ENCODE data around the gene DLG2.

DNA sequence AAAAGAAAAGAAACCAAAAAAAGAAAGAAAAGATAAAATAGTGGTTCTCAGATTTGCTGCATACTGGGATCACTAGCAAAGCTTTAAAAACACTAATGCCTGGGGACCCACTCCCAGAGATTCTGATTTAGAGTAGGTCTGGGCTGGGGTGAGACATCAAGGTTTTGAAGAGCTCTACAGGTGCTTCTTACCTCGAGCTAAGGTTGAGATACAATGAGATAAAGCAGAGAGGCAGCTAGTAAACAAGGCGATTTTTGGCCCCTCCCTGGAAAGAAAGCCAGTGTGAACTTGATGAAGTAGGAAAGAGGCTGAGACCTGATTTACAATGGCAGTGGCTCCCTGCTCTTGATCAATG is 2013.4 kb downstream of the DLG2 start:
- TF ChIP-seq SUZ12 (IDR thresholded peaks at IDR 0.05; ENCODE audit: low read length): no peak
- no peak for TF ChIP-seq RNF2 (IDR thresholded peaks at IDR 0.05; ENCODE audit: borderline replicate concordance, low read depth, low read length, missing control alignments, poor library complexity, severe bottlenecking)
- TF ChIP-seq POLR2A (IDR thresholded peaks at IDR 0.05; ENCODE audit: control extremely low read depth in 1 of 2, low read depth in 2 of 2, low read length in 2 of 2): no peak
- TF ChIP-seq, protein P1, sequence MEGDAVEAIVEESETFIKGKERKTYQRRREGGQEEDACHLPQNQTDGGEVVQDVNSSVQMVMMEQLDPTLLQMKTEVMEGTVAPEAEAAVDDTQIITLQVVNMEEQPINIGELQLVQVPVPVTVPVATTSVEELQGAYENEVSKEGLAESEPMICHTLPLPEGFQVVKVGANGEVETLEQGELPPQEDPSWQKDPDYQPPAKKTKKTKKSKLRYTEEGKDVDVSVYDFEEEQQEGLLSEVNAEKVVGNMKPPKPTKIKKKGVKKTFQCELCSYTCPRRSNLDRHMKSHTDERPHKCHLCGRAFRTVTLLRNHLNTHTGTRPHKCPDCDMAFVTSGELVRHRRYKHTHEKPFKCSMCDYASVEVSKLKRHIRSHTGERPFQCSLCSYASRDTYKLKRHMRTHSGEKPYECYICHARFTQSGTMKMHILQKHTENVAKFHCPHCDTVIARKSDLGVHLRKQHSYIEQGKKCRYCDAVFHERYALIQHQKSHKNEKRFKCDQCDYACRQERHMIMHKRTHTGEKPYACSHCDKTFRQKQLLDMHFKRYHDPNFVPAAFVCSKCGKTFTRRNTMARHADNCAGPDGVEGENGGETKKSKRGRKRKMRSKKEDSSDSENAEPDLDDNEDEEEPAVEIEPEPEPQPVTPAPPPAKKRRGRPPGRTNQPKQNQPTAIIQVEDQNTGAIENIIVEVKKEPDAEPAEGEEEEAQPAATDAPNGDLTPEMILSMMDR (IDR thresholded peaks at IDR 0.05; ENCODE audit: control extremely low read depth in 1 of 3, insufficient read depth in 1 of 3, low read depth in 1 of 3, low read length in 3 of 3): no peak
- no peak for TF ChIP-seq TAF1 (IDR thresholded peaks at IDR 0.05; ENCODE audit: low read depth, low read length)
- no peak for TF ChIP-seq GTF2F1 (IDR thresholded peaks at IDR 0.05; ENCODE audit: borderline replicate concordance, low read depth, low read length)
- no peak for TF ChIP-seq BCL11A (IDR thresholded peaks at IDR 0.05; ENCODE audit: low read depth in 2 of 2, low read length in 2 of 2)
- TF ChIP-seq, protein P2, sequence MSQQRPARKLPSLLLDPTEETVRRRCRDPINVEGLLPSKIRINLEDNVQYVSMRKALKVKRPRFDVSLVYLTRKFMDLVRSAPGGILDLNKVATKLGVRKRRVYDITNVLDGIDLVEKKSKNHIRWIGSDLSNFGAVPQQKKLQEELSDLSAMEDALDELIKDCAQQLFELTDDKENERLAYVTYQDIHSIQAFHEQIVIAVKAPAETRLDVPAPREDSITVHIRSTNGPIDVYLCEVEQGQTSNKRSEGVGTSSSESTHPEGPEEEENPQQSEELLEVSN (IDR thresholded peaks at IDR 0.05): no peak
- TF ChIP-seq GABPA (IDR thresholded peaks at IDR 0.05; ENCODE audit: borderline replicate concordance, insufficient read depth, low read length): no peak
- TF ChIP-seq RAD21 (IDR thresholded peaks at IDR 0.05 in 1 of 2, conservative IDR thresholded peaks at IDR 0.05 in 1 of 2; ENCODE audit: low read depth in 2 of 2, low read length in 2 of 2): no peak
- TF ChIP-seq SRF (IDR thresholded peaks at IDR 0.05; ENCODE audit: low read depth, low read length): no peak
- TF ChIP-seq SP2 (IDR thresholded peaks at IDR 0.05; ENCODE audit: low read length): no peak
- TF ChIP-seq, protein P3, sequence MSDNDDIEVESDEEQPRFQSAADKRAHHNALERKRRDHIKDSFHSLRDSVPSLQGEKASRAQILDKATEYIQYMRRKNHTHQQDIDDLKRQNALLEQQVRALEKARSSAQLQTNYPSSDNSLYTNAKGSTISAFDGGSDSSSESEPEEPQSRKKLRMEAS (IDR thresholded peaks at IDR 0.05): no peak
